Left ventricle myocardium inferior (tissue), 1 donor: ENCODE results near the gene TNFAIP3. TPM values are rescaled to one million over a fixed set of nuclear protein-coding genes. Genes with fewer than 3 reads are reported as not detected.
"Not testable (repeated sequence)": the region's sequence is repeated elsewhere in the genome, so short reads cannot be mapped to it uniquely, and the experiment has no call there.

Source experiments
- DNase-seq: peaks from one replicate; pipeline ENCODE4 v3.0.0-alpha.2; 2020
- H3K27ac ChIP-seq: fragments of 200-600 bp; replicated peaks from 2 replicates; pipeline ENCODE4 v1.8.0; 2021
- H3K27me3 ChIP-seq: fragments of 200-600 bp; 2 replicates; pipeline ENCODE4 v1.8.0; 2021; ENCODE audit warnings: low read depth
- H3K36me3 ChIP-seq: fragments of 200-600 bp; 2 replicates; pipeline ENCODE4 v1.8.0; 2021
- H3K4me1 ChIP-seq: fragments of 200-600 bp; 2 replicates; pipeline ENCODE4 v1.8.0; 2021
- H3K4me3 ChIP-seq: fragments of 200-600 bp; 2 replicates; pipeline ENCODE4 v1.8.0; 2021; ENCODE audit warnings: mild to moderate bottlenecking, moderate library complexity
- H3K9me3 ChIP-seq: fragments of 200-600 bp; replicated peaks from 2 replicates; pipeline ENCODE4 v1.8.0; 2021
- CTCF ChIP-seq: fragments of 200-600 bp; IDR thresholded peaks from 2 replicates; pipeline ENCODE4 v1.8.0; 2021; ENCODE audit warnings: antibody characterized with exemption, mild to moderate bottlenecking, borderline replicate concordance
- intact Hi-C: fragments of 100-400 bp; cut with micrococcal nuclease; formaldehyde crosslinking; loops from one replicate; pipeline ENCODE4 v1.11.0; 2022
- total RNA-seq: library from RNA; stranded (reverse); fragmentation: NEBNext Ultra II Directional; extraction: Animal tissue kit (Norgen Biotek cat#: 25700); gene quantifications from one replicate; pipeline ENCODE4 v1.2.1, GENCODE V29; 2021
- donor health status: DM: no; HTN: yes; CAD: no; lungs with severe emphysema.

Gene TNFAIP3
- total RNA-seq, 1 donor from 2014 or later, result 7.0 TPM

GRCh38 chr6:137893181-137893580, 26.1 kb downstream of the TNFAIP3 start:
- DNase-seq, result no peak
- no peak for TF ChIP-seq CTCF
- Histone ChIP-seq H3K4me1 (peaks cover 4% of the 10 kb centered on the region), H3K4me3 (no peak overlapping the region), H3K9me3 (peaks cover 12% of the 10 kb centered on the region), H3K27ac (no peak overlapping the region), H3K36me3 (no peaks in the 10 kb centered on the region), H3K27me3 (no peaks in the 10 kb centered on the region)
- intact Hi-C loops, result no loop called here

- Histone ChIP-seq H3K27ac (no peak overlapping the region), H3K36me3 (no peaks in the 10 kb centered on the region), H3K4me3 (no peak overlapping the region), H3K9me3 (peaks cover 6% of the 10 kb centered on the region), H3K4me1 (peaks cover 4% of the 10 kb centered on the region), H3K27me3 (no peaks in the 10 kb centered on the region)
- no peak for DNase-seq
- TF ChIP-seq CTCF, result no peak
- intact Hi-C loops, result no loop called here
These were observed 26.7 kb downstream of the TNFAIP3 start for GRCh38 chr6:137893726-137894125.

GRCh38 chr6:137894378-137894777, 27.3 kb downstream of the TNFAIP3 start:
- H3K27ac ChIP-seq, H3K9me3 ChIP-seq, DNase-seq, H3K4me1 ChIP-seq, H3K36me3 ChIP-seq, intact Hi-C loops, H3K4me3 ChIP-seq, H3K27me3 ChIP-seq: not testable (repeated sequence)

- H3K9me3 ChIP-seq, result no peaks in the 10 kb centered on the region
- DNase-seq, result no peak
- H3K4me3 ChIP-seq, result no peak overlapping the region
- H3K27me3 ChIP-seq, result no peaks in the 10 kb centered on the region
- no peaks in the 10 kb centered on the region for H3K36me3 ChIP-seq
- H3K4me1 ChIP-seq, result peaks cover 4% of the 10 kb centered on the region
- no peak overlapping the region for H3K27ac ChIP-seq
- TF ChIP-seq CTCF, result no peak
- intact Hi-C loops, result no loop called here
These were observed 27.8 kb downstream of the TNFAIP3 start for GRCh38 chr6:137894779-137895385.

- Histone ChIP-seq H3K36me3 (no peaks in the 10 kb centered on the region), H3K27ac (no peak overlapping the region), H3K9me3 (no peaks in the 10 kb centered on the region), H3K4me1 (peaks cover 4% of the 10 kb centered on the region), H3K4me3 (no peak overlapping the region), H3K27me3 (no peaks in the 10 kb centered on the region)
- intact Hi-C loops, result no loop called here
- DNase-seq, result no peak
- no peak for TF ChIP-seq CTCF
These were observed 29.6 kb downstream of the TNFAIP3 start for GRCh38 chr6:137896647-137897046.

GRCh38 chr6:137900815-137901214, 33.8 kb downstream of the TNFAIP3 start:
- no peak for TF ChIP-seq CTCF
- Histone ChIP-seq H3K27ac (no peak overlapping the region), H3K9me3 (no peaks in the 10 kb centered on the region), H3K36me3 (no peaks in the 10 kb centered on the region), H3K4me1 (no peaks in the 10 kb centered on the region), H3K4me3 (no peak overlapping the region), H3K27me3 (no peaks in the 10 kb centered on the region)
- no peak for DNase-seq
- intact Hi-C loops, result no loop called here
